BLaER1 treated with 17β-estradiol and CSF1 and Interleukin-3, amounts not matched to agents 10 nM and 100 nM (cell line): ENCODE results near the gene IGSF21.

ENCODE experiments used
- H3K27ac ChIP-seq, 11 experiments: shearing (Covaris generic); formaldehyde crosslinking; 2 replicates each; pipeline ENCODE4 v1.8.1; 2022
- H3K27me3 ChIP-seq, 11 experiments: shearing (Covaris generic); formaldehyde crosslinking; 2 replicates each; pipeline ENCODE4 v1.8.1; 2022
- H3K36me3 ChIP-seq, 11 experiments: shearing (Covaris generic); formaldehyde crosslinking; 2 replicates each; pipeline ENCODE4 v1.8.1; 2022
- H3K4me1 ChIP-seq, 10 experiments: shearing (Covaris generic); formaldehyde crosslinking; 2 replicates each; pipeline ENCODE4 v1.8.1; 2022
- H3K4me2 ChIP-seq, 11 experiments: shearing (Covaris generic); formaldehyde crosslinking; 2 replicates each; pipeline ENCODE4 v1.8.1; 2022
- H3K4me3 ChIP-seq, 10 experiments: shearing (Covaris generic); formaldehyde crosslinking; 2 replicates each; pipeline ENCODE4 v1.8.1; 2022
- H3K9ac ChIP-seq, 11 experiments: shearing (Covaris generic); formaldehyde crosslinking; 2 replicates each; pipeline ENCODE4 v1.8.1; 2022
- H3K9me3 ChIP-seq, 11 experiments: shearing (Covaris generic); formaldehyde crosslinking; replicated peaks in 1 of 11; 2 replicates each; pipeline ENCODE4 v1.8.1; 2022
- H4K20me1 ChIP-seq, 11 experiments: shearing (Covaris generic); formaldehyde crosslinking; 2 replicates each; pipeline ENCODE4 v1.8.1; 2022
- Cebpa-rat ChIP-seq, 11 experiments: shearing (Covaris generic); IDR thresholded peaks; 2 replicates each; pipeline ENCODE4 v1.8.1; 2022

The IGSF21 gene

DNA sequence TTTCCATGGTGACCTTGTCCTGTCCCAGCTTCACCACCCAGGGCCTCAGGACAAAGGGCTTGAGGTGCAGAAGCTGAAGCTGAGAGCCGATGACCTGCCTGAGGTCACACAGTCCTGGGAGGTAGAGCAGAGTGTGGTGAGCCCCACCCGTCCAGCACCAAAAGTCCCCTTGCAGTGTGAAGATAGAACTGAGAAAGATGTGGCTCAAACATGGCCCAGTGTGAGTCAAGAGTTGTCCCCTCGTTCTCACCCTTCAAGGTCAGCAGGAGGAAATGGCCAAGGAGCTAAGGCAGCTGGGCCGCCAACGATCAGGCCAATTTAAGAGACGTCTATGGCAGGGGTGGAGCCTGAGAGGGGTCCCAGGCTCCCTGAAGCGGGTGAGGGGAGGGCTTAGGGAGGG is 215.7 kb downstream of the IGSF21 start:
- H3K4me3 ChIP-seq: no peak overlapping the region
- H3K27ac ChIP-seq: no peak overlapping the region
- H3K4me1 ChIP-seq: peaks cover 0 to 11% (median 3%) of the 10 kb centered on the region in 10 experiments; a peak in 6 of 20 replicates
- no peak overlapping the region for H3K9ac ChIP-seq
- no peaks in the 10 kb centered on the region for H3K27me3 ChIP-seq
- H3K9me3 ChIP-seq: peaks cover 0 to 5% (median 0%) of the 10 kb centered on the region in 11 experiments; a peak in 2 of 22 replicates
- H3K36me3 ChIP-seq: no peaks in the 10 kb centered on the region
- no peak overlapping the region for H3K4me2 ChIP-seq
- TF ChIP-seq Cebpa-rat (IDR thresholded peaks at IDR 0.05): no peak
- no peaks in the 10 kb centered on the region for H4K20me1 ChIP-seq

DNA sequence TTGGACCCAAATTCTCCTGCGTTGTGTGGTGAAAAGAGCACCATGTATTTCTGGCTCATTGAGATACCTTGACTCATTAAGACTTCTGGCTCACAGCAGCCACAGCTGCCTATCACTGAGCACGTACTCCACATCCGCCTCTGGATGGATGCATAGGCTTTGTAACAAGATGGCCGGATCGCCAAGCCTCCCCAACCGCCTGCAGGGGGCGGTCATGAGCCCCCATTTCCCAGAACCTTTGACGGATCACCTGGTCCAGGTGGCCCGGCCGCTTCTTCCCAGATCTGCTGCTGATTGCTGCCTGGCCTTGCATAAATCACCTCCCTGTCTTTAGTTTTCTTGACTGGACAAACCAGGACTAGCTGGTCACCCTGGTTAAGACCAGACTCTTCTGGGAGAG is 216.6 kb downstream of the IGSF21 start:
- no peaks in the 10 kb centered on the region for H4K20me1 ChIP-seq
- H3K27me3 ChIP-seq: no peaks in the 10 kb centered on the region
- no peaks in the 10 kb centered on the region for H3K9me3 ChIP-seq

DNA sequence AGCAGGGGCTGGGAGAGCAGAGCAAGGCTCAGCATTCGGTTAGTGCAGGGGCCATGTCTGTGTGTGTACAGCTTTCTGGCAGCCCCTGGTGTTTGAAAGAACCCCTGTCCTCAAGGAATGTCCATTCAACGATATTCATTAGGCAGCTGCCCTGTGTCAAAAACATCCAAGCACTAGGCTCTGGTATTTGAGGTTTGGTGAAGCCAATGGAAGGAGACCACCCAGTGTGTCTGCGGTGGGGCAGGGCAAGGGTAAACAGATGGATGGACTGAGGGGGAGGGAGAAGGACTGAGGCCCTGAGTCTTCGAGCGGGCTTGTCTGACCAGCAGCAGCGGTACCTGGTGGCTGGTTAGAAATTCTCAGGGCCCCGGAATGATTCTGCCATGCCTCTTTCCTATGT is 217.5 kb downstream of the IGSF21 start:
- no peak overlapping the region for H3K4me3 ChIP-seq
- H3K36me3 ChIP-seq: no peaks in the 10 kb centered on the region
- peak overlapping the region in 5 of 11 experiments; percentile 4 to 32 (median 18); a peak in 4 of 22 replicates for H3K4me2 ChIP-seq
- H3K9me3 ChIP-seq: no peaks in the 10 kb centered on the region
- H3K4me1 ChIP-seq: peaks cover 0 to 10% (median 3%) of the 10 kb centered on the region in 10 experiments; a peak in 6 of 20 replicates
- H3K9ac ChIP-seq: no peak overlapping the region
- H4K20me1 ChIP-seq: no peaks in the 10 kb centered on the region; a peak in 1 of 22 replicates
- no peak for TF ChIP-seq Cebpa-rat (IDR thresholded peaks at IDR 0.05)
- no peak overlapping the region for H3K27ac ChIP-seq
- H3K27me3 ChIP-seq: no peaks in the 10 kb centered on the region

More for the DNA sequence above, 216.6 kb downstream of the IGSF21 start:
- TF ChIP-seq Cebpa-rat (IDR thresholded peaks at IDR 0.05): no peak
- H3K9ac ChIP-seq: no peak overlapping the region
- H3K4me1 ChIP-seq: peaks cover 0 to 10% (median 3%) of the 10 kb centered on the region in 10 experiments; a peak in 6 of 20 replicates
- H3K36me3 ChIP-seq: no peaks in the 10 kb centered on the region
- H3K4me2 ChIP-seq: no peak overlapping the region
- H3K27ac ChIP-seq: no peak overlapping the region
- no peak overlapping the region for H3K4me3 ChIP-seq

GRCh38 chr1:18326211-18326897 is 218.8 kb downstream of the IGSF21 start:
- Histone ChIP-seq H3K4me2 (no peak overlapping the region), H4K20me1 (no peaks in the 10 kb centered on the region; a peak in 1 of 22 replicates), H3K9ac (0 out of 22 replicates have a peak overlapping the region, but pooled peaks of 1 of the 11 experiments have one; percentile 11), H3K36me3 (no peaks in the 10 kb centered on the region), H3K9me3 (no peaks in the 10 kb centered on the region), H3K27me3 (no peaks in the 10 kb centered on the region), H3K27ac (no peak overlapping the region), H3K4me1 (peaks cover 0 to 10% (median 3%) of the 10 kb centered on the region in 10 experiments; a peak in 6 of 20 replicates), H3K4me3 (no peak overlapping the region)
- TF ChIP-seq Cebpa-rat (IDR thresholded peaks at IDR 0.05): no peak

DNA sequence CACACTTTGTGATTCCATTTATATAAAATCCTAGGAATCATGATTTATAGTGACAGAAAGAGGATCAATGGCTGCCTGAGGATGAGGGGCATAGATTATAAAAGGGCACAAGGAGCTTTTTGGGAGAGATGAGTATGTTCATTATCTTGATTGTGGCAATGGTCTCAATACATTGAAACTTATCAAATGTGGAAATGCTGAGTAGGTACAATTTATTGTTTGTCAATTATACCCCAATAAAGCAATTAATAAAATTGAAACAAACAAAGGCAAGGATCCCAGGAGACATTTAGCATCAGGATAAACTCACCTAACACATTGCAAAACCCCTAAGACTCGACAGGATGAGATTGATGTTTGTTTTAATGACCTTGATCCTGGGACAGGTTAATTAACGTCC is 220.1 kb downstream of the IGSF21 start:
- no peaks in the 10 kb centered on the region for H3K27me3 ChIP-seq
- H3K27ac ChIP-seq: no peak overlapping the region
- H3K4me3 ChIP-seq: no peak overlapping the region
- no peak for TF ChIP-seq Cebpa-rat (IDR thresholded peaks at IDR 0.05)
- H3K9me3 ChIP-seq: no peaks in the 10 kb centered on the region
- H3K9ac ChIP-seq: no peak overlapping the region
- no peaks in the 10 kb centered on the region for H3K36me3 ChIP-seq
- peaks cover 0 to 10% (median 3%) of the 10 kb centered on the region in 10 experiments; a peak in 6 of 20 replicates for H3K4me1 ChIP-seq
- no peak overlapping the region for H3K4me2 ChIP-seq
- no peaks in the 10 kb centered on the region; a peak in 1 of 22 replicates for H4K20me1 ChIP-seq

DNA sequence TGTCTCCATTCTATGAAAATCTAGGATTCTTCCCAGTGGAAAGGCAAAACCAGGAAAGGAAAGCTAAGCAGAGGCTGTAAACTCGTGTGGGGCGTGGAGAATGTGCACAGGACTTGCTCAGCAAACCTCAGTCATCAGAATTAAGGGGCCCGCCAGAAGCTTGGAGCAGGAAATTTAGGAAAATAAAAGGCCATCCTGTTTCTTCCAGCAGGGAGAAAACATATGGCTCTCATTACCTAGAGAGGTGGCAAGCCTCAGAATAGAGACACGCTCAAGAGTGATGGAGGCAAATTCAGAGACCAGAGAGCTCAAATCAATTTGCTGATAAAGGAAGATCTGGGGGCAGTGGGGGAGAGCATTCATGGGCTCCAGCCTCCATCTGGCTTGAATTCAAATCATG is 221.2 kb downstream of the IGSF21 start:
- no peak overlapping the region for H3K4me3 ChIP-seq
- peaks cover 0 to 10% (median 3%) of the 10 kb centered on the region in 10 experiments; a peak in 6 of 20 replicates for H3K4me1 ChIP-seq
- H4K20me1 ChIP-seq: no peaks in the 10 kb centered on the region; a peak in 1 of 22 replicates
- no peak overlapping the region for H3K9ac ChIP-seq
- no peak for TF ChIP-seq Cebpa-rat (IDR thresholded peaks at IDR 0.05)
- H3K4me2 ChIP-seq: no peak overlapping the region
- no peaks in the 10 kb centered on the region for H3K9me3 ChIP-seq
- no peaks in the 10 kb centered on the region for H3K27me3 ChIP-seq
- no peaks in the 10 kb centered on the region for H3K36me3 ChIP-seq
- no peak overlapping the region for H3K27ac ChIP-seq

DNA sequence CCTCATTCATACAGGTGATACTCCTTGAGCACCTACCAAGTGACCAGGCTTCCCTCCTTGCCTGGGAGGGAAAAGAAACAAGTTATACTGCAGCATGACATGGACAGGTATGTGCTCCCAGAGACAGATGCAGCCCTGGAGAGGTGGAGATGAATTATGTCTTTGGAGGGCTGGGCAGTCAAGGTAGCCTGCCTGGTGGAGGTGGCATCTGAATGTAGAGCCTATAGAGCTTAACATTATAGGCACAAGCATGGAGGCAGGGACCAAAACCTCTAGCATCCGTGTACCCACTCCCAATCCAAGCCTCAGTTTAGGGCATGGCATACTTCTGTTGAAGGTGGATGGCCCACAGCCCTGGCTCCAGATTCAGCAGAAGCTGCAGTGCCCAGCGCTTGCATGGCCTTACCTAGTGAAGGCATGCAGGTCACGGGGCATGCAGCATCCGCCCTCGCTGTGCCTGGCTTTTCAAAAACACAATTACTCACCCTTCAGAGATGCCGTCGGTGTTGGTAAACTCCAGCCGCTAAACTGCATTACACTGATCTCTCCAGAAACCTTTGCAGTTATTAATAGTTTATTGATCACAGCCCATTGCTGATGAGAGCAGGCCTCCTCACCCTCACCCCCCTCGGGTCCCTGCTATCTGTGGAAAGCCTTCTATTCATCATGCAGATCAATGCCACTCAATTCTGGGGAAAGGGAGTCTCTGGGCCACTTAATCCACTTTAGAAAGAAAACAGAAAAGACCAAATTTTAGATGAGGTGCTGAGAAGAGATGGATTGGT is 222.1 kb downstream of the IGSF21 start:
- H3K4me1 ChIP-seq: peaks cover 0 to 10% (median 3%) of the 10 kb centered on the region in 10 experiments; a peak in 6 of 20 replicates
- H3K27ac ChIP-seq: no peak overlapping the region
- no peaks in the 10 kb centered on the region for H3K36me3 ChIP-seq
- H3K9ac ChIP-seq: no peak overlapping the region
- H3K9me3 ChIP-seq: no peaks in the 10 kb centered on the region
- TF ChIP-seq Cebpa-rat (IDR thresholded peaks at IDR 0.05): no peak
- H3K4me3 ChIP-seq: no peak overlapping the region
- no peak overlapping the region for H3K4me2 ChIP-seq
- H4K20me1 ChIP-seq: no peaks in the 10 kb centered on the region; a peak in 1 of 22 replicates
- H3K27me3 ChIP-seq: no peaks in the 10 kb centered on the region

DNA sequence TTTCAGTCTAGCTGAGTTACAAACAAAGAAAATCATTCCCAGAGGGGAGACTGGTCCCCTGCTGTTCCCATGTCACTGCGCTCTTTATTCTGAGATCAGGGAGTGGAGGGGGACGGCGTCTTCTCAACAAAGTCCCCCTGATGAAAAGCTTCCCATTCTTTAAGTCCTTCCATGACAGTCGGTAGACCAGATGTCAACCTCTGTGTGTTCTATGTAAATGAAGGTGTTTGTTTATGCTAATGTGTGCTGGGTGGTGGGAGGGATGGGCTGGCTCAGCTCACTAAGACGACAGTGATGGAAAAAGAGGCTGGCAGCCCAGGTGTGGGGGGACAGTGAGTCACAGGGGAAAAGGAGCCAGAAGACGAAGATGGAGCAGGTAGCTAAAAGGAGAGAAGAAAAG is 225.0 kb downstream of the IGSF21 start:
- Histone ChIP-seq H3K4me3 (no peak overlapping the region), H3K27me3 (no peaks in the 10 kb centered on the region), H4K20me1 (no peaks in the 10 kb centered on the region; a peak in 1 of 22 replicates), H3K4me2 (no peak overlapping the region), H3K36me3 (no peaks in the 10 kb centered on the region), H3K27ac (no peak overlapping the region), H3K9ac (no peak overlapping the region), H3K9me3 (no peaks in the 10 kb centered on the region), H3K4me1 (no peaks in the 10 kb centered on the region)
- no peak for TF ChIP-seq Cebpa-rat (IDR thresholded peaks at IDR 0.05)

DNA sequence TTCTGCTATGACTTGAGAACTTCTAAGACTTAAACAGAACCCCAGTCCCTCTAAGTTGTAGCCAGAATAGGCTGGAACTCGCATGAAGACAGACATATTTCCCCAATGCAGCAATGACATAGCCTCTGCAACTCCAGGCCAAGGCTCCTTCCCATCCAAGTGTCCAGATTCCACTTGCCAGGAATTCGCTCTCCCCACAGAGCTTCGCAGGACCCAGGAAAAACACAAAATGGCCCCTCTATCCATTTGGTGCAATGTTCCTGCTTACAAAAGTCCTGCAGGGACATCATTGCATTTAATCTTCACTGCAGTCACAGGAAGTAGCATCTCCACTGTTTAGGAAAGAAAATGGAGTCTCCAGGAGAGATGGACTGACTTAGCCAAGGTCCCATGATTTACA is 225.6 kb downstream of the IGSF21 start:
- Histone ChIP-seq H3K27me3 (no peaks in the 10 kb centered on the region), H3K36me3 (no peaks in the 10 kb centered on the region), H3K27ac (no peak overlapping the region), H4K20me1 (no peaks in the 10 kb centered on the region; a peak in 1 of 22 replicates), H3K4me2 (no peak overlapping the region), H3K4me1 (no peaks in the 10 kb centered on the region), H3K9ac (no peak overlapping the region), H3K9me3 (no peaks in the 10 kb centered on the region), H3K4me3 (no peak overlapping the region)
- TF ChIP-seq Cebpa-rat (IDR thresholded peaks at IDR 0.05): no peak
